IMR-90 (cell line): Measurements from ENCODE around the gene TLCD5. TPM values are rescaled to one million over a fixed set of nuclear protein-coding genes. Genes with fewer than 3 reads are reported as not detected.

Experiments
- microRNA-seq, 2 experiments: library from miRNA; stranded (forward) in 1 of 2; unstranded in 1 of 2; fragments of 10-50 nt in 1 of 2; fragments of <30 nt in 1 of 2; gene quantifications in 1 of 2; microRNA quantifications in 1 of 2; one replicate each; pipeline versions ENCODE3 to v1.1.0; 2013 to 2020; ENCODE audit not compliant: insufficient read depth in 1 of 2, insufficient read length in 1 of 2, unreplicated experiment in 1 of 2
- polyA plus RNA-seq, 3 experiments: library from polyadenylated mRNA; depleted of rRNA; stranded (reverse); fragments of >200 nt; gene quantifications; 2 replicates each; pipeline ENCODE4 v1.2.3, GENCODE V29; 2012; ENCODE audit warnings: low replicate concordance in 1 of 3
- small RNA-seq, 5 experiments: library from RNA; depleted of rRNA; stranded (forward); fragments of <200 nt; gene quantifications; one replicate each; pipeline ENCODE3, GENCODE V24; 2012
- total RNA-seq: library from RNA; depleted of rRNA; stranded (reverse); fragments of >200 nt; gene quantifications from 2 replicates; pipeline ENCODE4 v1.2.3, GENCODE V29; 2012; rRNA removed

Gene TLCD5
- total and polyA plus RNA-seq, 2 of the 4 experiments (the other 2 are of a cell fraction): 9.5 to 11.5 TPM

Small RNA genes lying within 50 kb of the gene (microRNA-seq; reads per million reads assigned to microRNA genes)
- 9.3 reads per million for gene RF00100 (ENCODE audit: insufficient read depth, insufficient read length)

Small RNA genes lying within 50 kb of the gene (small RNA-seq; reads per million reads assigned to genes)
- gene RF00100: 4.5 to 50.6 (median 30.1) reads per million in 5 experiments

Other genes with a start within 250 kb of the TLCD5 start
- gene TRIM29, start 187.2 kb upstream of the TLCD5 start, total RNA-seq: not detected in 2 replicates
- gene TRIM29, start 187.2 kb upstream of the TLCD5 start, polyA plus RNA-seq (2012; rRNA removed): not detected in 2 replicates
- gene OAF, start 114.3 kb upstream of the TLCD5 start, total RNA-seq: 9.9 and 10.8 TPM in 2 replicates
- gene OAF, start 114.3 kb upstream of the TLCD5 start, polyA plus RNA-seq (2012; rRNA removed): 42.0 and 53.1 TPM in 2 replicates
- under 0.01 TPM in 1 of 2 replicates, not detected in the other for gene POU2F3, start 85.2 kb upstream of the TLCD5 start, total RNA-seq
- gene POU2F3, start 85.2 kb upstream of the TLCD5 start, polyA plus RNA-seq (2012; rRNA removed): 0.09 and 0.14 TPM in 2 replicates
- 115 and 131 TPM in 2 replicates for gene ARHGEF12, start 11.1 kb downstream of the TLCD5 start, total RNA-seq
- gene ARHGEF12, start 11.1 kb downstream of the TLCD5 start, polyA plus RNA-seq (2012; rRNA removed): 20.0 and 25.5 TPM in 2 replicates
- gene GRIK4, start 186.4 kb downstream of the TLCD5 start, total RNA-seq: under 0.01 and 0.18 TPM in 2 replicates
- 0.29 and 0.38 TPM in 2 replicates for gene GRIK4, start 186.4 kb downstream of the TLCD5 start, polyA plus RNA-seq (2012; rRNA removed)